ENCODE measurements around the gene KLHL3.

DNA sequence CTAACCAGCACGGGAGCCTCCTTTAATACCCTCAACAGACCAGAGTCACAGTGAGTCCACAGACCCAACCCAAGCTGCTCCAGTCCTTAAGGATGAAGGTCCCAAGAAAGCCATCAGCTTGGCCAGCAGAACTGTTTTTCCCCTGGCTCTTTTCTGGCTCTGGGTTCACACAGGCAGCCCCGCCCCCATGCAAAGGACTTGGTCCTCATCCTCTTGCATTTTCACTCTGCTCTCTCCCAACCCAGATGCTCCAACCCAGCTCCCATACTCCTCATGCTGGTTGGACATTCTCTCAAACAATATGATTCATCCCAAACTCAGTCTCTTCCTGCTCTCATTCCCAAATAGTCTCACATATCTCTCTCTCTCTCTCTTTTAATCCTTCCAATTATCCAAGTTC is 162.5 kb downstream of the KLHL3 start:
- TF ChIP-seq, protein P1, sequence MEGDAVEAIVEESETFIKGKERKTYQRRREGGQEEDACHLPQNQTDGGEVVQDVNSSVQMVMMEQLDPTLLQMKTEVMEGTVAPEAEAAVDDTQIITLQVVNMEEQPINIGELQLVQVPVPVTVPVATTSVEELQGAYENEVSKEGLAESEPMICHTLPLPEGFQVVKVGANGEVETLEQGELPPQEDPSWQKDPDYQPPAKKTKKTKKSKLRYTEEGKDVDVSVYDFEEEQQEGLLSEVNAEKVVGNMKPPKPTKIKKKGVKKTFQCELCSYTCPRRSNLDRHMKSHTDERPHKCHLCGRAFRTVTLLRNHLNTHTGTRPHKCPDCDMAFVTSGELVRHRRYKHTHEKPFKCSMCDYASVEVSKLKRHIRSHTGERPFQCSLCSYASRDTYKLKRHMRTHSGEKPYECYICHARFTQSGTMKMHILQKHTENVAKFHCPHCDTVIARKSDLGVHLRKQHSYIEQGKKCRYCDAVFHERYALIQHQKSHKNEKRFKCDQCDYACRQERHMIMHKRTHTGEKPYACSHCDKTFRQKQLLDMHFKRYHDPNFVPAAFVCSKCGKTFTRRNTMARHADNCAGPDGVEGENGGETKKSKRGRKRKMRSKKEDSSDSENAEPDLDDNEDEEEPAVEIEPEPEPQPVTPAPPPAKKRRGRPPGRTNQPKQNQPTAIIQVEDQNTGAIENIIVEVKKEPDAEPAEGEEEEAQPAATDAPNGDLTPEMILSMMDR (IDR thresholded peaks at IDR 0.05): no peak
- no peak for TF ChIP-seq POLR2A (IDR thresholded peaks at IDR 0.05)

All from esophagus squamous epithelium (tissue), 4 donors.